H9 (cell line): ENCODE results near the gene KCNMA1. TPM values are rescaled to one million over a fixed set of nuclear protein-coding genes. Genes with fewer than 3 reads are reported as not detected.

Source experiments
- DNase-seq: peaks from one replicate; pipeline ENCODE4 v3.0.0-alpha.2; 2017
- H2AFZ ChIP-seq: one replicate; pipeline ENCODE4 v1.6.1; 2013; ENCODE audit warnings: mild to moderate bottlenecking, low read length, control low read depth, moderate library complexity
- H2AK5ac ChIP-seq: 2 replicates; pipeline ENCODE4 v1.6.1; 2013; ENCODE audit warnings: low read length, control low read depth, mixed read lengths; ENCODE audit not compliant: insufficient read length
- H2BK120ac ChIP-seq: one replicate; pipeline ENCODE4 v1.6.1; 2013; ENCODE audit warnings: low read depth, mild to moderate bottlenecking, low read length, control low read depth, inconsistent platforms; ENCODE audit not compliant: poor library complexity, severe bottlenecking
- H2BK12ac ChIP-seq: 2 replicates; pipeline ENCODE4 v1.6.1; 2013; ENCODE audit warnings: low read length, control low read depth, mixed read lengths, low read depth; ENCODE audit not compliant: insufficient read length
- H2BK15ac ChIP-seq: 2 replicates; pipeline ENCODE4 v1.6.1; 2013; ENCODE audit warnings: low read depth, low read length, control low read depth
- H2BK20ac ChIP-seq: one replicate; pipeline ENCODE4 v1.6.1; 2013; ENCODE audit warnings: low read depth, mild to moderate bottlenecking, low read length, control low read depth, inconsistent platforms; ENCODE audit not compliant: poor library complexity, severe bottlenecking
- H2BK5ac ChIP-seq: 2 replicates; pipeline ENCODE4 v1.6.1; 2013; ENCODE audit warnings: low read length, control low read depth, mixed read lengths; ENCODE audit not compliant: insufficient read length
- H3K14ac ChIP-seq: 2 replicates; pipeline ENCODE4 v1.6.1; 2013; ENCODE audit warnings: low read length, control low read depth; ENCODE audit not compliant: insufficient read depth
- H3K18ac ChIP-seq: 2 replicates; pipeline ENCODE4 v1.6.1; 2013; ENCODE audit warnings: low read depth, mild to moderate bottlenecking, mixed read lengths, low read length, control low read depth; ENCODE audit not compliant: insufficient read length
- H3K23ac ChIP-seq: 2 replicates; pipeline ENCODE4 v1.6.1; 2013; ENCODE audit warnings: low read length, control low read depth, mixed read lengths, low read depth; ENCODE audit not compliant: insufficient read length
- H3K23me2 ChIP-seq: 2 replicates; pipeline ENCODE4 v1.6.1; 2013; ENCODE audit warnings: low read depth, mild to moderate bottlenecking, mixed read lengths, low read length, control low read depth; ENCODE audit not compliant: insufficient read length, poor library complexity, severe bottlenecking
- H3K27ac ChIP-seq: 2 replicates; pipeline ENCODE4 v1.5.1; 2013; ENCODE audit warnings: low read length, control low read depth, mixed read lengths, low read depth; ENCODE audit not compliant: insufficient read length
- H3K27me3 ChIP-seq: 2 replicates; pipeline ENCODE4 v1.6.1; 2013; ENCODE audit warnings: low read length, control low read depth, inconsistent platforms; ENCODE audit not compliant: insufficient read depth
- H3K4ac ChIP-seq: 2 replicates; pipeline ENCODE4 v1.6.1; 2013; ENCODE audit warnings: low read depth, mild to moderate bottlenecking, control low read depth, inconsistent platforms, low read length, moderate library complexity
- H3K4me1 ChIP-seq: 2 replicates; pipeline ENCODE4 v1.6.1; 2013; ENCODE audit warnings: low read length, control low read depth, inconsistent platforms; ENCODE audit not compliant: insufficient read depth
- H3K4me2 ChIP-seq: 2 replicates; pipeline ENCODE4 v1.6.1; 2013; ENCODE audit warnings: low read length, control low read depth, mixed read lengths; ENCODE audit not compliant: insufficient read length, insufficient read depth
- H3K56ac ChIP-seq: 2 replicates; pipeline ENCODE4 v1.6.1; 2013; ENCODE audit warnings: low read depth, mild to moderate bottlenecking, mixed read lengths, low read length, control low read depth; ENCODE audit not compliant: insufficient read length
- H3K79me1 ChIP-seq: 2 replicates; pipeline ENCODE4 v1.6.1; 2013; ENCODE audit warnings: low read depth, mild to moderate bottlenecking, moderate library complexity, low read length, control low read depth, inconsistent platforms; ENCODE audit not compliant: insufficient read depth, poor library complexity, severe bottlenecking
- H3K79me2 ChIP-seq: 2 replicates; pipeline ENCODE4 v1.6.1; 2013; ENCODE audit warnings: low read length, control low read depth, inconsistent platforms; ENCODE audit not compliant: insufficient read depth
- H3K9ac ChIP-seq: 2 replicates; pipeline ENCODE4 v1.6.1; 2013; ENCODE audit warnings: low read length, control low read depth, mixed read lengths; ENCODE audit not compliant: insufficient read length; ENCODE audit errors: extremely low read depth
- H3K9me3 ChIP-seq: one replicate; pipeline ENCODE4 v1.6.1; 2013; ENCODE audit warnings: low read depth, low read length, inconsistent platforms; ENCODE audit not compliant: control insufficient read depth
- H3T11ph ChIP-seq: one replicate; pipeline ENCODE4 v1.6.1; 2013; ENCODE audit warnings: mild to moderate bottlenecking, low read length, control low read depth, inconsistent platforms
- H4K20me1 ChIP-seq: one replicate; pipeline ENCODE4 v1.6.1; 2013; ENCODE audit not compliant: control insufficient read depth, insufficient read length, insufficient read depth
- H4K5ac ChIP-seq: 2 replicates; pipeline ENCODE4 v1.6.1; 2013; ENCODE audit warnings: low read depth, mild to moderate bottlenecking, mixed read lengths, low read length, control low read depth; ENCODE audit not compliant: insufficient read length
- H4K8ac ChIP-seq: replicated peaks from 2 replicates; pipeline ENCODE4 v1.6.1; 2013; ENCODE audit warnings: low read length, control low read depth, mixed read lengths, low read depth; ENCODE audit not compliant: insufficient read length
- H4K91ac ChIP-seq: 2 replicates; pipeline ENCODE4 v1.6.1; 2013; ENCODE audit warnings: low read depth, mild to moderate bottlenecking, moderate library complexity, mixed read lengths, low read length, control low read depth; ENCODE audit not compliant: insufficient read length
- H3K27ac Mint-ChIP-seq, 3 experiments: 2 replicates in 2 of 3; 3 replicates in 1 of 3; pipeline ENCODE4 v1.8.0; 2020 to 2021; ENCODE audit warnings: mixed read lengths in 3 of 3, mild to moderate bottlenecking in 1 of 3, moderate library complexity in 1 of 3
- H3K27me3 Mint-ChIP-seq: 2 replicates; pipeline ENCODE4 v1.8.0; 2021; ENCODE audit warnings: low read depth, mild to moderate bottlenecking, moderate library complexity, mixed read lengths
- H3K36me3 Mint-ChIP-seq, 3 experiments: 2 replicates in 2 of 3; 3 replicates in 1 of 3; pipeline ENCODE4 v1.8.0; 2020 to 2021; ENCODE audit warnings: low read depth in 3 of 3, mixed read lengths in 3 of 3; ENCODE audit not compliant: insufficient read depth in 1 of 3
- H3K4me1 Mint-ChIP-seq, 2 experiments: 2 replicates each; pipeline ENCODE4 v1.8.0; 2020; ENCODE audit warnings: mixed read lengths in 2 of 2
- H3K4me3 Mint-ChIP-seq, 2 experiments: 2 replicates in 1 of 2; 3 replicates in 1 of 2; pipeline ENCODE4 v1.8.0; 2020 to 2021; ENCODE audit warnings: mild to moderate bottlenecking in 2 of 2, mixed read lengths in 2 of 2, moderate library complexity in 1 of 2
- H3K9me3 Mint-ChIP-seq, 2 experiments: 2 replicates in 1 of 2; 3 replicates in 1 of 2; pipeline ENCODE4 v1.8.0; 2020; ENCODE audit warnings: mild to moderate bottlenecking in 2 of 2, mixed read lengths in 2 of 2, moderate library complexity in 1 of 2
- WGBS: extraction: QIAGEN DNeasy Blood & Tissue Kit; methylation state at CpG from one replicate; pipeline ENCODE4 v1.1.7; 2013; ENCODE audit warnings: missing lambda C conversion rate, low lambda C conversion rate, mixed read lengths; ENCODE audit not compliant: insufficient read length; ENCODE audit errors: extremely low coverage; 5-methylcytosine and 5-hydroxymethylcytosine counted together
- total RNA-seq: library from RNA; stranded (reverse); gene quantifications from 2 replicates; pipeline ENCODE4 v1.2.1, GENCODE V29; 2021
- TF ChIP-seq, protein P1 (sequence below): fragments of 200-600 bp; sonication (generic); conservative IDR thresholded peaks from 3 replicates; pipeline ENCODE4 v1.8.0; 2021; ENCODE audit warnings: antibody characterized with exemption, mild to moderate bottlenecking

The KCNMA1 gene
- total RNA-seq, 1 experiment from 2014 or later, result 2.0 TPM

DNA sequence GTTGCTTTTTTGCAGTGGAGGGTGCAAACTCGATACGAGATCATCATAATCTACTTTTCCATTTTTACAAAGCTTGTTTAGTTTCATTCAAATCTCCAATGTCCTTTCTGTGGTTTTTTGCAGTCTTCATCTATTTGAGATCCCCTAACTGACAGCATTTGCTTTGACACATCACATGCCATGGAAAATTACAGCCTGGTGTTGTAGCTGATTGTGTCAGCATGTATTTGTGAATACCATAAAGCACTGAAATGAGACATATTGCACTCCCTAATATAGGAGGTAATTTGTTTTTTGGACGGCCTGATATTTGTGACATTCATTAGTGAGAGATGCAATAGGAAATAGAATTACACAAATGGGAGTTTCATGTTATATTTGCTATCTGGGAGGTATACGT, 620.8 kb downstream of the KCNMA1 start:
- Mint-ChIP-seq H3K4me1 (no peaks in the 10 kb centered on the region), H3K4me3 (no peak overlapping the region)
- TF ChIP-seq, protein P1, sequence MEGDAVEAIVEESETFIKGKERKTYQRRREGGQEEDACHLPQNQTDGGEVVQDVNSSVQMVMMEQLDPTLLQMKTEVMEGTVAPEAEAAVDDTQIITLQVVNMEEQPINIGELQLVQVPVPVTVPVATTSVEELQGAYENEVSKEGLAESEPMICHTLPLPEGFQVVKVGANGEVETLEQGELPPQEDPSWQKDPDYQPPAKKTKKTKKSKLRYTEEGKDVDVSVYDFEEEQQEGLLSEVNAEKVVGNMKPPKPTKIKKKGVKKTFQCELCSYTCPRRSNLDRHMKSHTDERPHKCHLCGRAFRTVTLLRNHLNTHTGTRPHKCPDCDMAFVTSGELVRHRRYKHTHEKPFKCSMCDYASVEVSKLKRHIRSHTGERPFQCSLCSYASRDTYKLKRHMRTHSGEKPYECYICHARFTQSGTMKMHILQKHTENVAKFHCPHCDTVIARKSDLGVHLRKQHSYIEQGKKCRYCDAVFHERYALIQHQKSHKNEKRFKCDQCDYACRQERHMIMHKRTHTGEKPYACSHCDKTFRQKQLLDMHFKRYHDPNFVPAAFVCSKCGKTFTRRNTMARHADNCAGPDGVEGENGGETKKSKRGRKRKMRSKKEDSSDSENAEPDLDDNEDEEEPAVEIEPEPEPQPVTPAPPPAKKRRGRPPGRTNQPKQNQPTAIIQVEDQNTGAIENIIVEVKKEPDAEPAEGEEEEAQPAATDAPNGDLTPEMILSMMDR, result no peak

More for the DNA sequence above, 620.8 kb downstream of the KCNMA1 start:
- no peaks in the 10 kb centered on the region for H3K4me1 ChIP-seq
- no peak overlapping the region for H2BK12ac ChIP-seq
- no peaks in the 10 kb centered on the region for H3K27me3 ChIP-seq
- no peak overlapping the region for H2AFZ ChIP-seq
- no peaks in the 10 kb centered on the region for H3K79me1 ChIP-seq
- WGBS, result no CpG with 5 or more reads among the region's 4 CpGs
- no peak overlapping the region for H3K27ac ChIP-seq
- H3K79me2 ChIP-seq, result no peaks in the 10 kb centered on the region
- DNase-seq, result no peak
- Mint-ChIP-seq H3K27ac (no peak overlapping the region), H3K36me3 (no peaks in the 10 kb centered on the region), H3K27me3 (peaks cover 5% of the 10 kb centered on the region), H3K9me3 (no peaks in the 10 kb centered on the region)
- no peak overlapping the region for H4K91ac ChIP-seq
- H2BK15ac ChIP-seq, result no peak overlapping the region
- H4K8ac ChIP-seq, result no peak overlapping the region
- H2BK5ac ChIP-seq, result no peak overlapping the region
- H3K4me2 ChIP-seq, result no peak overlapping the region
- no peak overlapping the region for H3K9ac ChIP-seq
- H3K56ac ChIP-seq, result no peak overlapping the region
- H3T11ph ChIP-seq, result no peak overlapping the region
- no peak overlapping the region for H3K23ac ChIP-seq
- H3K9me3 ChIP-seq, result no peaks in the 10 kb centered on the region
- no peak overlapping the region for H4K5ac ChIP-seq
- no peaks in the 10 kb centered on the region for H3K23me2 ChIP-seq
- no peak overlapping the region for H2BK20ac ChIP-seq
- H3K14ac ChIP-seq, result no peak overlapping the region
- no peak overlapping the region for H2BK120ac ChIP-seq
- H2AK5ac ChIP-seq, result no peak overlapping the region
- H3K18ac ChIP-seq, result no peak overlapping the region
- no peaks in the 10 kb centered on the region for H4K20me1 ChIP-seq
- H3K4ac ChIP-seq, result no peak overlapping the region
